HL-60 (cell line): ENCODE measurements around the gene PHKA2.

Source experiments
- DNase-seq, 2 experiments: peaks; one replicate each; pipeline ENCODE4 v3.0.0-alpha.2; 2010 to 2020; ENCODE audit warnings: low read depth in 1 of 2, low spot score in 1 of 2
- H3K27ac ChIP-seq: fragments of 250-450 bp; sonication (Bioruptor Pico); replicated peaks from 2 replicates; pipeline ENCODE4 v1.5.1; 2020; ENCODE audit warnings: mild to moderate bottlenecking, moderate library complexity
- H3K27me3 ChIP-seq: fragments of 250-450 bp; sonication (Bioruptor Pico); 2 replicates; pipeline ENCODE4 v1.5.1; 2021; ENCODE audit warnings: mild to moderate bottlenecking, moderate library complexity; ENCODE audit not compliant: insufficient read depth, poor library complexity, severe bottlenecking
- H3K4me3 ChIP-seq: replicated peaks from 2 replicates; pipeline ENCODE4 v1.5.1; 2011; ENCODE audit warnings: mild to moderate bottlenecking, control low read depth, low read length; ENCODE audit not compliant: insufficient read depth
- CTCF ChIP-seq: IDR thresholded peaks from one replicate; pipeline ENCODE4 v1.5.1; 2011; ENCODE audit warnings: low read length, control low read depth, inconsistent platforms; ENCODE audit not compliant: insufficient read depth
- GABPA ChIP-seq: IDR thresholded peaks from 2 replicates; pipeline ENCODE4 v1.6.1; 2012; ENCODE audit warnings: low read depth
- POLR2AphosphoS5 ChIP-seq: IDR thresholded peaks from 2 replicates; pipeline ENCODE4 v1.6.1; 2012; ENCODE audit warnings: low read depth
- REST ChIP-seq: IDR thresholded peaks from 2 replicates; pipeline ENCODE4 v1.6.1; 2012; ENCODE audit warnings: low read depth; ENCODE audit not compliant: insufficient replicate concordance
- SPI1 ChIP-seq: IDR thresholded peaks from 2 replicates; pipeline ENCODE4 v1.6.1; 2012; ENCODE audit warnings: low read depth, mild to moderate bottlenecking, borderline replicate concordance

Gene PHKA2

GRCh38 chrX:18889346-18890048 lies 94.4 kb downstream of the PHKA2 start:
- TF ChIP-seq SPI1 (no peak), GABPA (no peak), CTCF (no peak), POLR2AphosphoS5 (no peak), REST (no peak)
- Histone ChIP-seq H3K27me3 (no peaks in the 10 kb centered on the region), H3K27ac (no peak overlapping the region), H3K4me3 (no peak overlapping the region)
- DNase-seq, result no peak

- TF ChIP-seq CTCF, result no peak
- no peak for TF ChIP-seq POLR2AphosphoS5
- H3K4me3 ChIP-seq, result no peak overlapping the region
- no peak overlapping the region for H3K27ac ChIP-seq
- DNase-seq, result no peak
- H3K27me3 ChIP-seq, result no peaks in the 10 kb centered on the region
Measured at GRCh38 chrX:18888281-18888680, 95.6 kb downstream of the PHKA2 start.

GRCh38 chrX:18887825-18888212 lies 96.1 kb downstream of the PHKA2 start:
- no peak overlapping the region for H3K27ac ChIP-seq
- no peak overlapping the region for H3K4me3 ChIP-seq
- H3K27me3 ChIP-seq, result no peaks in the 10 kb centered on the region
- DNase-seq, result no peak
- TF ChIP-seq REST (no peak), GABPA (no peak), CTCF (no peak), SPI1 (no peak), POLR2AphosphoS5 (no peak)
